DMS79 treated with DMSO at 0.1 percent for 48 hours (cell line): ENCODE data around the gene FCN2.

Experiments
- DNase-seq: peaks from one replicate; lab custom pipeline; 2025; lab: John Stamatoyannopoulos, UW

The FCN2 gene

GRCh38 chr9:134880484-134881312 is at the start of gene FCN2:
TSS of gene FCN2 (plus strand) at chr9:134880810. CDS start at chr9:134880822, 12 bp downstream.
- no peak for DNase-seq

DNA sequence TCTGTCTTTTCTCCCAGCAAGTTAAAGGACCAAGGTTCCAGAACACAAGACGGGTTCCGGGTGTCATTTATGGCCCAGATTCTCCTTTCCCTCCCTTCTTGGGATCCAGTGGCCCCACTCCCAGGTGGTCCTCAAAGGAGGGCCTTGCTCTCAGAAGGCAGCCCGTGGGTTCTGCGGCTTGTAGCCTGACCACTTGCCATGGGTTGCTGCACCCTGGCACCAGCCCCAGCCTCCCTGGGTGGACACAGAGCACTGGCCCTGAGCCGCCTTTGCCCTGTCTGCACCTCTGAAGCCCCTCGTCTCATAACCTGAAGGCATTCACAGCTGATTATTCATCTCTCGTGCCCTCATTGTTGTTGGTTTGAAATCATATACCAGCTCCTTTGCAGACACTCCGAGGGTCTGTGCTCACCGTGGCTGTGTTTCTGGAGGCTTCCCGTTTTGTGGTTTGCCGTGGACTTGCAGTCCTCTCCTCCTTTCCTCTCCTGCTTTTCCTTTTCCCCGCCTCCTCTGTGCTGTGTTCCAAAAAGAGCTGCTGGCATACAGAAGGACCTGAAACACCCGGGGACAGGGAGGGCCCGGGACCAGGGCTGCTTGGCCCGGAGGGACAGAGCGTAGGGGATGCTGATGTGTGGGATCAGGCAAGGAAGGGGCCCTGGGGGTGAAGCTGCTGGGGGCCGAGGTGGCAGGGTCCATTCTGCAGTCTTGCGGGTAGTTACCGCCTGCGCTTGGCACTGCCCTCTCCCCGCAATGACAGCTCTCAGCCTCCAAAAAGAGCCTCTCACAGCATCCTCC is 49.5 kb upstream of the FCN2 start:
- no peak for DNase-seq

DNA sequence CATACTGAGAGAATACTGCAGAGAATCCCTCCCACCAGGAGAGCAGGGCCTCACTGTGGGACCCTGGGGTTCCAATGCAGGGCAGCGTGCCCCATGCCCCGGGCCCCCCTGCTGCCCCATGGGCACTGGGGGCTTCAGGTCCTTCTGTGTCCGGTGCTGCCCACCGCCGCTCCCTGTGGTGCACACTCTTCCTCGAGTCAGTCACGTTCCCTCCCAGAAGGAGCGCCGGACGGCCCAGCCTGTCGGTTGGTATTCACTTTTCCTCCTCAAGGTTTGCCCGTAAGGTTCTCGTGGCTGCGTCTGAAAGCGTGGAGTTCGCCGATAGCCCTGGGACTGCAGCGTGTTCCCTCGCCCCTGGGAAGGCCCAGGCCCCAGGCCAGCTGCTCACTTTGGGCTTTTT is 48.1 kb upstream of the FCN2 start:
- no peak for DNase-seq

DNA sequence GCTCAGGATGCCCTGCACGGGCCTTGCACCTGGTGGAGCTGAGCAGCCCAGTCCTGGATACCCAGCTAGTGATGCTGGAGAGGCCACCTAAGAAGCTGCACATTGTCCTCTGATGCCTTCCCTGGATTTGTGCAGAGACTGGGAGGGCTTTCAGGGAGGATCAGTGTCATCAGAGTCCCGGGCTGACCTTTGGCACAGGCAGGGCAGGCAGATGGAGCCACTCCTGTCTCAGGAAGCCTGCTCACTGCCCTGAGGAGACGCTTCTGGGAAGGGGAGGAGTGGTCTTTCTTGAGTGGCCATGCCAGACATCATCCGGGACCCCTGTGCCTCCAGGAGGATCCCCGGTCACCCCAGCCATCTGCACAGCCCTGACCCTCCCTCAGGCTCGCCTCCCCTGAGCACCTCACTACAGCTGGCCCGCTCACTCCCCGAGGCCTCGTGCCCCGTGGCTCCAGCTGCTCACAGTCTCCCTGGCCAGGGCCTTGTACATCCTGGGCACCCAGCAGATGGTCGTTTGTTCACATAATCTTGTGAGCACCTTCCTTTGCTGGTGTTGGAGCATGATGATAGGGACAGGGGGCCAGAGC is 47.2 kb upstream of the FCN2 start:
- no peak for DNase-seq

DNA sequence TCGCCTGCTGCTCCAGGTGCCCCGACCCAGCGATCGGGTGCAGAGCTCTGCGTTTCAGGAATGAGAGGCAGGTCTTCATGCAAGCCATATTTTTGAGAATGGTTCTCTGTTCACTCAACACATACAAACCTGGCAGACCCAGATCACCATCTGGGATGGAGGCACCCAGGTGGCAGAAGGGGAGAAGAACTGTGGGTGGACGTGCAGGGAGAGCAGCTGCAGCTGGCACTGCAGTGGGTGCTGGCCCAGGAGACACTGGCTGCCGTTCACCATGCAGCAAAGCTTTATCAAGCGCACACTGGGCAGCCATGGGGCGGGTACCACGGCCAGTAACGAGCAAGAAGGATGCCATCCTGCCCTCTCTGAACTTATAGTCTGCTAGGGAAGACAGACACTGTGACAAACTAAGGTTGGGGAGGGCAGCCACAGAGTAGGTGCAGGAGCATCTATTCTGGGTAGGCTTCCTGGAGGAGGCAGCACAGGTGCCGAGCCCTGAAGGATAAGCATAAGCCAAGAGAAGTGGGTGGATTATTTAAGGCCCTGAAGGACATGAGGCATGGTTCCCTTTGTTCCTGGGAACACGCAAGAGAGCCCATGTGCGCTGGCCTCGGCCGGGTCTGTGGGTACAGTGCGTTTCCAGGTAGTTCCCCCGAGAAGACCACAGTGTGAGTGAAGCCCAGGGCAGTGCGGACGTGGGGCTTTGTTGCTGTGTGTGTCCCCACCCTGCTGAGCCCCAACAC is 46.2 kb upstream of the FCN2 start:
- no peak for DNase-seq

- no peak for DNase-seq
Measured at GRCh38 chr9:134834957-134835419, 45.6 kb upstream of the FCN2 start.

DNA sequence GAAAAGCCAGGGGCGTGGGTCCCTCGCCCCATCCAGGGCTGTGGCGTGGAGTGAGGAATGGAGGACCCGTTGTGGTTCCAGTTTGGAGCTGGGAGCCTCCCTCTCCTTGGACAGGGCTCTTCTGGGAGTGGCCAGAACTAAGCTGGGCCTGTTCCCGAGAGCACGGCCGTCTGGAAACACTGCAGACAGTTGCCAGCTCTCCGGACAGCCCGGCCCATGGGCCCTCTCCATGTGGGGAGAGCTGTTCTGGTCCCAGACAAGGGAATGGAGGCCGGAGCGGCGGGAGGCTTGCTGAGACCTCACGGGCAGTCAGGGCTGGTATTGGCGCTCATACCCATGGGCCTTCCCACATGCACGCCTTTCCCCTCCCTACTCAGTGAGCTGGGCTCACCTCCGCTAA is 45.2 kb upstream of the FCN2 start:
- DNase-seq, result no peak

DNA sequence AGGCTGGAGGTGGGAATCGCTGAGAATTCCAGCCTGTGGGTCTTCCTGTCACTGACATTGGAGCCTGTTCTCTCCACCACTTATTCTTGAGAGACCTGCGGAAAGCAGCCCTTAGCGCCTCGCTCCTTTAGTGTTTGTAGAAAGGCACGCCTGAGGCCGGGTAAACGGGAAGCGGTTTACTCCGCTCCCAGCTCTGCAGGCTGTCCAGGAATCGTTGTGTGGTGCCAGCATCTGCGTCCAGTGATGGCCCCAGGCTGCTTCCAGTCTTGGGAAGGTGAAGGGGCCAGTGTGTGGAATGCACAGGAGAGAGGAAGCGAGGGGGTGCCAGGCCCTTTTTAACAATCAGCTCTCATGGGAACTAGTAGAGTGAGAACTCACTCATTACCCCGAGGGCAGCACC is 44.6 kb upstream of the FCN2 start:
- no peak for DNase-seq

GRCh38 chr9:134836406-134836970 is 44.1 kb upstream of the FCN2 start:
- DNase-seq, result no peak

- DNase-seq, result no peak
Measured at GRCh38 chr9:134837529-134837928, 43.1 kb upstream of the FCN2 start.

DNA sequence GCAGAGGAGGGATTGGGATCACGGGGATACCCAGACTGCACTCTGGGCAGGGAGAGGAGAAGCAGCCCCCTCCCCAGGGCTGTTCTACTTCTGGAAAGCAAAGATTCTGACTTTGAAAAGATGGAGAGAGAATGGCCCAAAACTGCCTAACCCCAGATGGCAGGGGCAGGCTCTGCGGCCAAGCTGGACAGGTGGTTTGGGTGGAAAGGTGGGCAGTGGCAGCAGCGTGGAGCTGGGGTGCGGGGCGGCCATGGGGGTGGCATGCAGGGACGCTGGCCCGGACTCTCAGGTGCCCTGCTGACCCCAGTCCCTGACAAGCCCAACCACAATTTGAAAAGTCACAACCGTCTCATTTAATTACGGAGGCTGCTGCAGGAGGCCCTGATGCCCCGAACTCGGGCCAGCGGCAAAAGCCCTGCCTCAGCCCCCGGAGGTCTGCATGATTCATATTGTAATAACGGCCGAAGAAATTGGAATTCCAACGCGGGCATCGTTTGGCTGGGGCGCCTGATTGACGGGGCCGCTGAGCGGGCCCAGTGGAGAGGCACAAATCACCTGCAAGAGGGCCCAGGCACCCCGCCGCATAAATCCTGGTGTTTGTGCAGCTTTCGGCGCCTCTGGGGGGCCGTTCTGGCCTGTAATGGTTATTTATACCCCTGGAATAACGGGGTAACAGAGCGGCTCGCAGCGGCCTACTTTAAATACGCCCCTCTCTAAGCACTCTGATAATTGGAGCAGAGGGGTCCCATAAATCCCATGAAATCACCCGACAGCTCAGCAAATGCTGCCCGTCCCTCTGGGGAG is 41.8 kb upstream of the FCN2 start:
- DNase-seq, result no peak

GRCh38 chr9:134839455-134840125 is 41.0 kb upstream of the FCN2 start:
- DNase-seq, result no peak

DNA sequence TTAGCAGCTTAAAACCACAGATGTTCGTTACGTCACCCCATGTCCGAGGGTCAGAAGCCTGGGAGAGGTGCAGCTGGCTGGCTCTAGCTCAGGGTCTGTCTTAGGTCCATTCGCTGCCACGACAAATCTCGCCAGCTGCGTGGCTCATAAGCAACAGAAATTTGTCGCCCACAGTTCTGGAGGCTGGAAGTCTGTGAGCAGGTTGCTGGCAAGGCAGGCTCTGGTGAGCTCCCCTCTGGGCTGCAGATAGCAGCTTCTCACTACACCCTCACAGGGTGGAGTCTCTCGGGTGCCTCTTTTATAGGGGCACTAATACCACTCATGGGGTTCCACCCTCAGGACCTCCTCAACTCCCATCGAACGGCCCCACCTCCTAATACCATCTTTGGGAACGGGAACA is 40.1 kb upstream of the FCN2 start:
- no peak for DNase-seq

DNA sequence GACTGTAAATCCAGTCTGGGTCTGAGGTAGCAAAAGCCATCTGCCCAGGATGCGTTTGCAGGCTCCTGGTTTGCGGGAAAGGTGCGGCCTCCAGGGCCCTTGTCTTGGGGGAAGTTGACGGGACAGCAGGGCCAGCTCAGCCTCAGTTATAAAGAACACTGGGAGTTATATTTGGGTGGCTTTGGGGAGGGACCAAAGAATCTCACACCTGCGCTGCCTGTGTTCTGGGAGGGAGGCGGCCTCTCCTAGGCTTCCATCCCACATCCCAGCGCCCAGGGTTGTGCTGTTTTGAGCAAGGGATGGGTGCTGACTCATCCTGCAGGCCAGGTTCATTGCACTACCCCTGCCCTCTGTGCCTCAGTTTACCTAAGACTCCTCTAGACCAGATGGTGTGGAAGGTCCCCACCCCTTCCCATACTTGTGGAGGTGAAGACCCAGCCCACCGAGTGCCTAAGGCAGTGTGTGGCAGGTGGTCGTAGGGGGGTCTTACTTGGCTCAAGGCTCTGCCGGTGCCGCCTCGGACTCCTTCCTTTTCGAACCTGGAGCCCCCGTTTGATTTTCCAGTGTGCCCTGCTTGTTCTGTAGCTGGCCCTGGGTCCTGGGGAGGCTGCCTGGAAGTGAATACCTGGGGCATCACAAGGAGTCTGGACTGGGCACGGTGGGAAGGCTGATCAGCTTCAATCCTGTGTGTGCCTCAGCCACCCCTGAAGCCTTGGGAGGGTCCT is 39.3 kb upstream of the FCN2 start:
- DNase-seq, result no peak

DNA sequence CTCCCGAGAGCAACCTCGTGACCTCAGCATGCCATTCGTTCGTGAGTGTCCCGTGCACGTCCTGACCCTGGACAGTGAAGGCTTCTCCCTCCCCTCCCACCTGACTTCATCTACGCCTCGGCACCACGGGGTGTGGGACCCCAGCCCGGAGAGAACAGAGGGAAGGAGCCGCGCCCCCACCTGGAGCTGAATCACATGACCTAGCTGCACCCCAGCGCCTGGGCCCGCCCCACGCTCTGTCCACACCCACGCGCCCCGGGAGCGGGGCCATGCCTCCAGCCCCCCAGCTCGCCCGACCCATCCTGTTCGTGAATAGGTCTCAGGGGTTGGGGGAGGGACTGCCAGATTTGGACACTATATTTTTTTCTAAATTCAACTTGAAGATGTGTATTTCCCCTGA is 38.3 kb upstream of the FCN2 start:
- no peak for DNase-seq

- DNase-seq, result no peak
Measured at GRCh38 chr9:134843740-134844139, 36.9 kb upstream of the FCN2 start.

DNA sequence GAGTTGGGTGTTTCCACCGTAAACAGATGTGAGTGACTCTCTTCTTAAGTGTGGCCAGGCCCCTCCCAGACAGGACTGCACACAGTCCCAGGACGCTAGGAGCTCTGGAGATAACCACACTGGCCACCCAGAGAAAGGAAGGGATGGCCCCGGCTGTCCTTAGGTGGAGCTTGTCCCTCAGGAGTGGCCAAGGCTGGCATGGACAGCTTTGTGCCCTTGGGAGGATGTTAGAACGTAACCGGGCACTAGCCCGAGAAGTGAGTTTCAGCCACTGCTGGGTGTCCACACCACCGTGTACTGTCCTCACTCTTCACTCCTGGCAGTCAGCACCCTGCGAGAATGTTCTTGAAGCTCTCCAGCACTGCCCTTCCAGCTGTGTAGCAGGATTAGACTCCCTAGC is 35.8 kb upstream of the FCN2 start:
- no peak for DNase-seq

DNA sequence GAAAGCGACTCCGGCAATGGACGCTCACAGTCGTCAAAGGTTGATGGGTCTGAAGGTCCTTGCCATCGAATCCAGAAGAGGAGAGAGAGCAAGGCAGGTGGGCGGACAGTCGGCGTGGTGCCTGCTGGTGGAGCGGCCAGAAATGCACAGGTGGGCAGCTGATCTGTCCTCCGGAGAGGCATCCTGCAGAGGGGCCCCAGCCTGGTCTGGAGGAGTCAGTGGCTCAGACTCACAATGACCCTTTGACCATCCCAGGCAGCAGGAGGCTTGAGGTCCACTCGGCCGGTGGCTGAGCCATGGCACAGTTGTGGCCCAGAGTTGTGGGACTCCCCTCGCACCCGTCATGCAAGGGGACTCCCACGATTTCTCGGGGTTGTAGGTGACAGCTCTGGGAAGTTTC is 34.4 kb upstream of the FCN2 start:
- DNase-seq, result no peak

- no peak for DNase-seq
Measured at GRCh38 chr9:134846699-134847098, 33.9 kb upstream of the FCN2 start.

- no peak for DNase-seq
Measured at GRCh38 chr9:134847138-134847537, 33.5 kb upstream of the FCN2 start.
